GM21723 (cell line): ENCODE measurements around the gene MICAL3.
"Not testable (repeated sequence)": the region's sequence is repeated elsewhere in the genome, so short reads cannot be mapped to it uniquely, and the experiment has no call there.

Experiments
- ATAC-seq: cut with Tn5 transposase; IDR thresholded peaks from one replicate; pipeline ENCODE4 v1.9.1; 2021; ENCODE audit warnings: mild to moderate bottlenecking, moderate library complexity; ENCODE audit not compliant: unreplicated experiment

MICAL3 gene

GRCh38 chr22:18001040-18001893 is 23.1 kb downstream of the MICAL3 start:
- ATAC-seq: no peak

GRCh38 chr22:18000441-18001039 is 23.8 kb downstream of the MICAL3 start:
- no peak for ATAC-seq

DNA sequence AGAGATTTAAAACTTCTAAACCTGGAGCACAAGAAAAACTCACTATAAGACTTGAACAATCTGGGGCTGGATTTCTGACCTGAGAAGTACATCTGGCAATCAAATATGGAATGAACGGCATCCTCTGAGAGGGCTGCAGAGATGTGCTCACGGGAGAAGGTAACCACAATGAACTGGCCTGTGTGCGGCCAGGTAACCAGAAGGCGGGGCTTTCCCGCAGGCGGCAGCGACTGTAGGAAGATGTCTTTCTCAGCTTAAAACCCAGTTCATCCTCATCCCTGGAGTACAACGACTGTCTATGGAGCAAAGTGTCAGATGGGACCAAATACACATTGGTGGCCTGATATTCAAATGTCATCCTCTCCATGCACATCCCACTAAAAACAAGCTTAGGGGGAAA is 24.5 kb downstream of the MICAL3 start:
- ATAC-seq: no peak

- no peak for ATAC-seq
Measured at GRCh38 chr22:17998913-17999312, 25.4 kb downstream of the MICAL3 start.

GRCh38 chr22:17997456-17997855 is 26.9 kb downstream of the MICAL3 start:
- no peak for ATAC-seq

- not testable (repeated sequence) for ATAC-seq
Measured at GRCh38 chr22:17995256-17995655, 29.1 kb downstream of the MICAL3 start.

DNA sequence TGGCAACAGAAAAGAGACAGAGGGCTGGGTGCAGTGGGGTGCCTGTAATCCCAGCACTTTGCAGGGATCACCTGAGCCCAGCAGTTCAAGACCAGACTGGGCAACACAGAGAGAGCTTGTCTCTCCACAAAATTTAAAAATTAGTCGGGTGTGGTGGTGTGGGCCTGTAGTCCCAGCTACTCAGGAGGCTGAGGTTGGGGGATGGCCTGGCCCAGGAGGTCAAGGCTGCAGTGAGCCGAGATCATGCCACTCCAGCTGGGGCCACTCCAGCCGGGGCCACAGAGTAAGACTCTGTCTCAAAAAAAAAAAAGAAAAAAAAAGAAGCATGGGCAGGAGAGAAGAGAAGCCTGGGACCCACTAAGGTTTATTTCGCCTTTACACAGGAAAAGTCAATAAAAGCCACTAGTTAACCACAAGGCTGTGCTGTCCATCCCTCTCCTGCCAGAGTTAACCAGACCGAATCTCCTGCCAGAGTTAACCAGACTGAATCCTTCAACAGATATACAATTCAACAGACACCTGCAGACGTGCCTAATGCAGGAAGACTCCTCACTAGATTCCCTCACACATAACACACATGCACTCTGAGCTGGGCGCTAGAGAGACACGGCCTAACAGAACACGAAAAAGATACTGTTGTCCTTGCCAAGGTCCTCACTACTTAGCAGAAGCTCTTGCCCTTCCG is 29.8 kb downstream of the MICAL3 start:
- ATAC-seq: no peak

- not testable (repeated sequence) for ATAC-seq
Measured at GRCh38 chr22:17992976-17993375, 31.4 kb downstream of the MICAL3 start.

GRCh38 chr22:17991992-17992391 is 32.4 kb downstream of the MICAL3 start:
- ATAC-seq: not testable (repeated sequence)

DNA sequence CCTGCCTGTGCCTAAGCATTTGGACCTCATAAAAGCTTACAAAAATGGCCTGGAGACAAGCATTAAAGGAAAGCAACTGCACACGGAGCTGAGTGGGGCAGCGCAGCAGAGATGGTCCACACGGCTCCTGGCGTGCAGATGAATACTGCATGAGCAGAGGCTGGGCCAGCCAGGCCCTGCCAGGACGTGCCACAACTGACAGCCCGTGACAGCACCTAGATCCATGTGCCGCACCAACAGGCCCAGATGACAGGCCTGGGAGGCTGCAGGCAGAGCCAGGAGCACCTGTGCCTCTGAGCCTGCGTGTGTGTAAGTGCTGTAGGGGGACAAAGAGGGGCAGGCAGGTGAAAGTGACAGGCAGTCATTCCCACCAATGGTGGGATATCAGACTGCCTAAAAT is 33.4 kb downstream of the MICAL3 start:
- ATAC-seq: no peak

DNA sequence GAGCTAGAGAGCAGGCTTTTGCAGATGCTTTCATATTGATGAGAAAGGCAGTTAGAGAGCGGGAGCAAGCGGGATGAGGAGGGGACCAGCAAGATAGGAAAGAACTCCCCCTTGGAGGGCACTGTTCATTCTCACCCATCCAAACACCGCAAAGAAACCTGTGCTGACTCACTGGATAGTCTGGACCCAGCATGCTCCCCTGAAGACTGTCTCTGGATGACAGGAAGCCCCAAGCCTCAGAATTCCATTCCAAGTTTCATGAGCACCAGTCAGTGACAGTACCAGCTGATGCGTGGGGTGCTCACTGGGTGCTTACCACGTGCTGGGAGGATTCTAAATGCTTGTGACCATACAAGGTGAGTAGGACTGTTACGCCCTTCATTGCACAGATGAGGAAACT is 34.2 kb downstream of the MICAL3 start:
- ATAC-seq: no peak

GRCh38 chr22:17988800-17989513 is 35.4 kb downstream of the MICAL3 start:
- ATAC-seq: no peak

DNA sequence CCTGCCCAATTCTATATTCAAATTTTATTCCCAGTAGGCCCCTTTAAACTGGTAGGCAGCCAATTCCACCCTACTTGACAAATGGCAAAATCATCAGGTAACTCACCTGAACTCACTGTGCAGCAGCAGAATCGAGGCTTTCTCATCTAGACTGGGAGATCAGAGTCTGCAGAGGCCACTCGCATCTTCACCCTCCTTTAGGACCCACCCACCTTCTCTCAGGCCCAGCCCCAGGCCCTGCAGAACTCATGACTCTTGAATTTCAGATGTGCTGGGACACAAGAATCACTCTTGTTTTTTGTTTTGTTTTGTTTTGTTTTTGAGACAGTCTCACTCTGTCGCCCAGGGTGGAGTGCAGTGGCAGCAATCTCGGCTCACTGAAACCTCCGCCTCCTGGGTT is 38.8 kb downstream of the MICAL3 start:
- ATAC-seq: no peak

DNA sequence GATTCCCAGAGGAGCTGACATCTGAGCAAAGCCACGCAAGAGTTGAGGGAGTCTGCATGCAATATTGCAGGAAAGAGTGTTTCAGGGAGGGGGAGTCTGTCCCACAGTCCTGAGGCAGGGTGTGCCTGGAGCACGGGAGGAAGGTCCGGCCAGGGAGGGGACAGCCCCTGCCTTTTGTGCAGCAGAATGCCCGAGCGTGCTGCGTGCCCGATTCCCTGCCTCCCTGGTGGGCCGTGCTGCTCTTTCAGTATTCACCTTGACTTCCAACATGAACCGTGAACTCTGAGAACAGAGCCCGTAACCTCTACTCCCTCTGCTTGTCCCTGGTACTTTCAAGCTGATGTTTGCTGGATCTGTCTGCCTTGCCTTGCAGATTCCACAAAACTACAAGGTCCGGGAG is 39.3 kb downstream of the MICAL3 start:
- ATAC-seq: not testable (repeated sequence)

DNA sequence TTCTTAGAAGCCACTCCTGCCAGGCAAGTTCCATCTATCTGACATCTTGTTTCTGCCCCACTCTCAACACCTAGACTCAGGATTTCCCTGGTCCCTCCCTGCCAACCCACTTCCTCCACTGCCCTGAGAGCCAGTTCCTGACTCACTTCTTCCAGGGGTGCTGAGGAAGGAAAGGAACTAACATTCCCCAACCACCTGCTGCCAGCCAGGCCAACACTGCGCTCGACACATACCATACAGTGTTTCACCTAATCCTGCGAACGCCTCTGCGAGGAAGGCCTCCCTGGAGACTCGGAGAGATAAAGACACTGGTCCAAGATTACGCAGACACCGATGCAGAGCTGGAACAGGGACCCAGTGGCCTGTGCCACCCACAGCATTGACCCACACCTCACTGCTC is 40.2 kb downstream of the MICAL3 start:
- ATAC-seq: no peak

- ATAC-seq: no peak
Measured at GRCh38 chr22:17982572-17983141, 41.7 kb downstream of the MICAL3 start.

DNA sequence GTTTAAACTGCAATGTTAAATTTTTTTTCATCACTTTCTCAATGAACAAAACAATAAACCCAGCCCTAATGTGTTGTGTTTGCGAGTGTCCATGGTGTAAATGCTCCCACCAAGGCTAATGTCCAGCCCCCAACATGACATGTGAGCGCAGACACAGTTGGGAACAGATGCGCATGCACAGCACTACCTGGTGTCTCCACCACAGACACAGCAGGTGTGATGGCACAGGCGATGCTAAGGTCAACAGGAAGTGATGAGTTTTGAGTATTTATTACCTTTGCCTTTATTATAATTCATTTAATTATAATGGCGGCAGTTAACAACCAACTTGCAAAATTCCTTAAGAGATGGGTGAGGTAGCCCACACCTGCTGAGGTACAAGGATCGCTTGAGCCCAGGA is 42.9 kb downstream of the MICAL3 start:
- no peak for ATAC-seq

DNA sequence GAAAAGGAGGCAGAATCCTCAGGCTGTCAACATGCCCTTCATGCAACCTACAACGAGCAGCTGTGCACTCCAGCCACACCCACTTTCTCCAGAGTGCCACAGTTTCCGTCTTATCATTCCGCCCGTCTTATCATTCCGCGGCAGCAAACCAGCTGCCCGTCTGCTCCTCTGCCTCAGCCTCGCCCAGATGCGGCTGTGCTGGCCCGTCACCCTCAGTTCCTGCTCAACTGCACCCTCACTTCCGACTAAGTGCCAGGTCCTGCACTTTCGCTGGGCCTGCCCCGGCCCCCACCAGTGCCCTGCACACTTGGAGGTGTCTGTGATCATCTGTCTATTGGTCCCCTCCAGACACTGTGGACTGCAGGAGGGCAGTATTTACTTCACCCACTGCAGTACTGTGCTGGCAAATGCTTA is 43.7 kb downstream of the MICAL3 start:
- ATAC-seq: no peak

- ATAC-seq: no peak
Measured at GRCh38 chr22:17980015-17980590, 44.3 kb downstream of the MICAL3 start.

GRCh38 chr22:17978027-17978426 is 46.3 kb downstream of the MICAL3 start:
- no peak for ATAC-seq

- no peak for ATAC-seq
Measured at GRCh38 chr22:17977371-17977770, 47.0 kb downstream of the MICAL3 start.
